ENCODE measurements around the gene PRDM7.
"Not testable (repeated sequence)": the region's sequence is repeated elsewhere in the genome, so short reads cannot be mapped to it uniquely, and the experiment has no call there.

GRCh38 chr16:90102086-90102884 is 25.2 kb upstream of the PRDM7 start:
- TF ChIP-seq CTCF (IDR thresholded peaks at IDR 0.05; ENCODE audit: low read length); EZH2 (IDR thresholded peaks at IDR 0.05; ENCODE audit: borderline replicate concordance, low read length): not testable (repeated sequence)
